ENCODE data around the gene PYGL.
"Not testable (repeated sequence)": the region's sequence is repeated elsewhere in the genome, so short reads cannot be mapped to it uniquely, and the experiment has no call there.

The PYGL gene

DNA sequence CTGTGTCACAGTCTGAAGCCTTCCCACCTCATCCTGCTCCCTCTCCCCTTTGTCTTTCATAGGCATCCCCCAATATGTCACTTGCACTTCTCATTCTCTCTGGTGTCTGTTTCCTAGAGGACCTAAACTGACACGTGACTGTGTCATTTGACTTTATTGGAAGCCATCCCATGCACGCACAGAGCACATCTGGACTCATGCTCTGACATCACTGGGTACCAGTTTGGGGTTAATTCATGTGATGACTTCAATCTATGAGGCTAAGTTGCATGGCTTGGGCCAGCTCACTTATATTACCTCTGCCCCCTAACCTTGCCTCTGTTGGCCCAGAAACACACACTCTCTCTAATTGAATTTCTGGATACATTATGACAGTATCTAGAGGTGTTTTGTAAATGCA lies 21.5 kb downstream of the PYGL start:
- TF ChIP-seq, protein P1, sequence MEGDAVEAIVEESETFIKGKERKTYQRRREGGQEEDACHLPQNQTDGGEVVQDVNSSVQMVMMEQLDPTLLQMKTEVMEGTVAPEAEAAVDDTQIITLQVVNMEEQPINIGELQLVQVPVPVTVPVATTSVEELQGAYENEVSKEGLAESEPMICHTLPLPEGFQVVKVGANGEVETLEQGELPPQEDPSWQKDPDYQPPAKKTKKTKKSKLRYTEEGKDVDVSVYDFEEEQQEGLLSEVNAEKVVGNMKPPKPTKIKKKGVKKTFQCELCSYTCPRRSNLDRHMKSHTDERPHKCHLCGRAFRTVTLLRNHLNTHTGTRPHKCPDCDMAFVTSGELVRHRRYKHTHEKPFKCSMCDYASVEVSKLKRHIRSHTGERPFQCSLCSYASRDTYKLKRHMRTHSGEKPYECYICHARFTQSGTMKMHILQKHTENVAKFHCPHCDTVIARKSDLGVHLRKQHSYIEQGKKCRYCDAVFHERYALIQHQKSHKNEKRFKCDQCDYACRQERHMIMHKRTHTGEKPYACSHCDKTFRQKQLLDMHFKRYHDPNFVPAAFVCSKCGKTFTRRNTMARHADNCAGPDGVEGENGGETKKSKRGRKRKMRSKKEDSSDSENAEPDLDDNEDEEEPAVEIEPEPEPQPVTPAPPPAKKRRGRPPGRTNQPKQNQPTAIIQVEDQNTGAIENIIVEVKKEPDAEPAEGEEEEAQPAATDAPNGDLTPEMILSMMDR (IDR thresholded peaks at IDR 0.05; ENCODE audit: control extremely low read depth, extremely low read depth, low read depth, missing control alignments), result no peak
- ChIA-PET CTCF (interaction anchor here (1.2 to 1.6 kb wide), 2 partner anchors 12 to 13 kb away, joined by 3 to 4 read pairs; no protein-coding TSS in a partner anchor), POLR2A (no interaction called here)
- DNase-seq (ENCODE audit: extremely low spot score), result no peak

DNA sequence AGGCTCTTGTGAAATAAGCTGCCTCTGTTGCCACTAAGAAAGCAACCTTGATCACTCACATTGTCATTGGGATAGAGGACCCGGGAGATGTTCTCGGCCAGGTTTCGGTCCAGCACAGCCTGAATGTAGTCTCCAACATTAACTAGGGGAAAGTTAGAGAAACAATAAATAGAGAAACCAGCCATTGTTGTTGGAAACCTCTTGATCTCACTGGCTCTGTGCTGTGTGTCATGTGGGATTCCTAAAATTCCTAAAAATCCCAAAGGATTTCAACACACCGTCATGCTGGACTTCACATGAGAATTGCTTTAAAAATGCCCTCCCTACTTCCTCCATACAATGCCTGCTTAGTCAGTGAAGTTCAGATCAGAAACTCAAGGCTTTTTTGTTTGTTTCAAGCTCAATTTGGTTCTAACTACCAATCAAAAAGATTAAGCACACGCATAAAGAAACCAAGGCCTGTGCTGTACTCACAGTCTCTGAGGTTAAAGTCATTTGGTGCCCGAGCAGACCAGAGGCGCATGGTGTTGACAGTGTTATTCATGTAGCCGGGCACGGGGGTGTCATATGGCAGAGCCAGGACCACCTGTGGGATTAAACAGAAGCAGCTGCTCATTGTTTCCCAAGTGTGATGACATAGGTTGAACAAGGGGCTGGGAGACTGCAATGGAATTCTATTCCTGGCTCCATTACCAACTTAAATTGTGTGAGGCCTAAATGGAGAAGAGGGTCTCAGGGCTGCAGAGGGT lies 23.6 kb downstream of the PYGL start:
- CTCF ChIA-PET, result interaction anchor here (1.7 to 2.2 kb wide), 2 partner anchors 10 to 60 kb away, joined by 4 to 6 read pairs; no protein-coding TSS in a partner anchor
- no peak for DNase-seq (ENCODE audit: extremely low spot score)
- POLR2A ChIA-PET, result no interaction called here
- TF ChIP-seq, protein P1 (IDR thresholded peaks at IDR 0.05; ENCODE audit: control extremely low read depth, extremely low read depth, low read depth, missing control alignments), result no peak

- POLR2A ChIA-PET; DNase-seq (ENCODE audit: extremely low spot score): not testable (repeated sequence)
- CTCF ChIA-PET, result interaction anchor here (2.2 kb wide), 1 partner anchor 9 kb away, joined by 6 read pairs; no protein-coding TSS in a partner anchor
Observed at GRCh38 chr14:50919524-50919923, 24.8 kb downstream of the PYGL start.

- CTCF ChIA-PET, result interaction anchor here (1.1 kb wide), 1 partner anchor 12 kb away, joined by 3 read pairs; no protein-coding TSS in a partner anchor
Observed at GRCh38 chr14:50917449-50917848, 26.8 kb downstream of the PYGL start.

DNA sequence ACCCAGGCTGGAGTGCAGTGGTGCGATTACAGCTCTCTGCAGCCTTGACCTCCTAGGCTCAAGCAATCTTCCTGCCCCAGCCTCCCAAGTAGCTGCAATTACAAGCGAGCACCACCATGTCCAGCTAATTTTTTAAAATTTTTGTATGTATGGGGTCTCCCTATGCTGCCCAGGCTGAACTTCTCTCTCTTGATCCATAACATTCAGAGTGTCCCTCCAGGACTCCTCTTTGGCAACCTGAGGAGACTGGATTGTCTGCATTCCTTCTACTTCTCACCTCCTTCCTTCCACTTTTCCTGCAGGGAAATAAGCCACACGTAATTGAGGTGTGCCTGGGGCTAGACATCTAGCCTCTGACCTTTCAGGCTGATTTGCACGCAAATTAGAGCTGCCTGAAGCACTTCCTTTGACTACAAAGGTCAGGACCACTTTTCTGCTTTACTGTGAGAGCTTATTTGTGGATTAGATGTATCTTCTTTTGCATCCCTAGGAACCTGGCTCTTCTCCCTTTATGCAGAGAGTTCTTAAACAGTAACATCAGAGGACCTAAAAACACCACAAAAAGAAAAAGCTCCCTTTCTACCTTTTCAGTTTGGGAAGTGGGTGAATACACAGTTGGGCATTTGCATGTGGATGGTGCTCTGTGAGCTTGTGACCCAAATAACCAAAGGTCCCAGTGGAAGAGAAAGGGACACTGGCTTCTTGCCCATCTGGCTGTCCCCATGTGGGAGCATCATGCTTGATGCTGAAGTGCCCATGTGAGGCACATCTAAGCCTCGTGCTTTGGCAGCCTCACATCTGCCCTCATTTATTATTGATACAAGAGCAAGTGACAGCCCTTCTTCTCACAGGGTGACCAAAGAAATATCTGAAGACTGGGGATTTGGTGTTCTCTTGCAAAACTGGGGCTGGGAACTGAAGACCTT lies 33.5 kb downstream of the PYGL start:
- CTCF ChIA-PET, result interaction anchor here (1.4 to 2.1 kb wide), 2 partner anchors 9 to 12 kb away, joined by 3 to 6 read pairs; no protein-coding TSS in a partner anchor
- TF ChIP-seq, protein P1 (IDR thresholded peaks at IDR 0.05; ENCODE audit: control extremely low read depth, extremely low read depth, low read depth, missing control alignments), result no peak
- POLR2A ChIA-PET, result no interaction called here
- DNase-seq (ENCODE audit: extremely low spot score), result no peak

More at GRCh38 chr14:50917449-50917848, 26.8 kb downstream of the PYGL start:
- no peak for DNase-seq (ENCODE audit: extremely low spot score)
- POLR2A ChIA-PET, result no interaction called here
- TF ChIP-seq, protein P1 (IDR thresholded peaks at IDR 0.05; ENCODE audit: control extremely low read depth, extremely low read depth, low read depth, missing control alignments), result no peak

- ChIA-PET CTCF (no interaction called here), POLR2A (no interaction called here)
- DNase-seq (ENCODE audit: extremely low spot score), result no peak
- TF ChIP-seq, protein P1 (IDR thresholded peaks at IDR 0.05; ENCODE audit: control extremely low read depth, extremely low read depth, low read depth, missing control alignments), result no peak
Observed at GRCh38 chr14:50906326-50907065, 37.8 kb downstream of the PYGL start.

Data from GM10248 (cell line).